Activated B cell treated with CpG ODN at 0.5 μM for 24 hours (primary cell): Measurements from ENCODE around the gene CMIP. TPM values are rescaled to one million over a fixed set of nuclear protein-coding genes. Genes with fewer than 3 reads are reported as not detected.

Experiments
- ATAC-seq: fragments of 200-7000 bp; cut with Tn5 transposase; one replicate; pipeline ENCODE4 v1.10.0; 2021; ENCODE audit warnings: low read depth, mild to moderate bottlenecking, moderate library complexity
- CTCF ChIA-PET: fragments of 350-600 bp; sonication (Branson Sonifier 250); formaldehyde crosslinking; loops from one replicate; lab custom pipeline; 2021; ENCODE audit warnings: antibody characterized with exemption; lab: Charles Lee
- POLR2A ChIA-PET: fragments of 350-600 bp; sonication (Branson Sonifier 250); formaldehyde crosslinking; loops from one replicate; lab custom pipeline; 2021; ENCODE audit warnings: antibody characterized with exemption; lab: Charles Lee
- DNase-seq: peaks from one replicate; pipeline ENCODE4 v3.0.0; 2022
- H3K27ac Mint-ChIP-seq: one replicate; pipeline ENCODE4 v1.8.0; 2020; ENCODE audit warnings: mixed read lengths
- H3K27me3 Mint-ChIP-seq: one replicate; pipeline ENCODE4 v1.8.0; 2021; ENCODE audit warnings: mixed read lengths
- H3K36me3 Mint-ChIP-seq: one replicate; pipeline ENCODE4 v1.8.0; 2021; ENCODE audit warnings: low read depth, mixed read lengths
- H3K4me1 Mint-ChIP-seq: one replicate; pipeline ENCODE4 v1.8.0; 2021; ENCODE audit warnings: mixed read lengths
- H3K4me3 Mint-ChIP-seq: one replicate; pipeline ENCODE4 v1.8.0; 2020; ENCODE audit warnings: mild to moderate bottlenecking, mixed read lengths
- H3K9me3 Mint-ChIP-seq: one replicate; pipeline ENCODE4 v1.8.0; 2020; ENCODE audit warnings: mixed read lengths
- intact Hi-C: fragments of 100-400 bp; cut with micrococcal nuclease; formaldehyde crosslinking; loops from one replicate; pipeline ENCODE4 v1.15.1; 2024
- total RNA-seq: library from RNA; stranded (reverse); gene quantifications from 2 replicates; pipeline ENCODE4 v1.2.3, GENCODE V29; 2022
- TF ChIP-seq, protein P1 (sequence below): fragments of 200-600 bp; IDR thresholded peaks from one replicate; pipeline ENCODE4 v1.8.0; 2022; ENCODE audit warnings: antibody characterized with exemption, mild to moderate bottlenecking

The CMIP gene
- total RNA-seq, 1 donor from 2014 or later: 76.3 TPM

DNA sequence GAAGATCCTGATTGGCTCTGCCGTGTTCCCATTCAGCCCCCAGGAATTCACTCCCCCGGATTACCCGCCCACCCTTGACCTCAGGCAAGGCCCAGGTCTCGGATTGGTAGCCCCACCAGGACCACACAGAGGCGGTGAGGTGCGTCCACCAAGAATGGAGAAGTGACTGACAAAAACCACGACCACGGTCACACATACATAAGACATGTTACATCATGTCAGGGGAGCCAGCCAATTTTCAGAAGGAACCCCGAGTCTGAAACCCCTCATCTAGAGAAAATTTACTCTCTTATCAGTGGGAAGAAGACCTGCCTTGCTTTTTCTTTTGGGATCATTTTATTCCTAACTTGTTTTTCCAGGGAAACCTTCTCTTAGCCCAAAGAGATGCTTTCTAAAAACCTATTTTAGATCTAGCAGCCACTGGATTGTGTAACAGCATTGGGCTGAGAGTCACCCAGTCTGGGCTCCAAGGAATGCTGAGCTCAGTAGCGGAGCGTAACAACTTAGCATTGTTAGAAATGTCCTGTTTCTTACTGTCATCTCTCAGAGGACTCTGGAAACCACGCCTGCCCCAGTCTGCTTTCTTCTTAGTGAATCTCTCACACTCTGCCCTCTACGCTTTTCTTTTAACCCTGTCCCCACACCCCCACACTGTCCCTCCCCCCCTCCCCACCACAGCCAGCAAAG, 164.1 kb downstream of the CMIP start:
- TF ChIP-seq, protein P1, sequence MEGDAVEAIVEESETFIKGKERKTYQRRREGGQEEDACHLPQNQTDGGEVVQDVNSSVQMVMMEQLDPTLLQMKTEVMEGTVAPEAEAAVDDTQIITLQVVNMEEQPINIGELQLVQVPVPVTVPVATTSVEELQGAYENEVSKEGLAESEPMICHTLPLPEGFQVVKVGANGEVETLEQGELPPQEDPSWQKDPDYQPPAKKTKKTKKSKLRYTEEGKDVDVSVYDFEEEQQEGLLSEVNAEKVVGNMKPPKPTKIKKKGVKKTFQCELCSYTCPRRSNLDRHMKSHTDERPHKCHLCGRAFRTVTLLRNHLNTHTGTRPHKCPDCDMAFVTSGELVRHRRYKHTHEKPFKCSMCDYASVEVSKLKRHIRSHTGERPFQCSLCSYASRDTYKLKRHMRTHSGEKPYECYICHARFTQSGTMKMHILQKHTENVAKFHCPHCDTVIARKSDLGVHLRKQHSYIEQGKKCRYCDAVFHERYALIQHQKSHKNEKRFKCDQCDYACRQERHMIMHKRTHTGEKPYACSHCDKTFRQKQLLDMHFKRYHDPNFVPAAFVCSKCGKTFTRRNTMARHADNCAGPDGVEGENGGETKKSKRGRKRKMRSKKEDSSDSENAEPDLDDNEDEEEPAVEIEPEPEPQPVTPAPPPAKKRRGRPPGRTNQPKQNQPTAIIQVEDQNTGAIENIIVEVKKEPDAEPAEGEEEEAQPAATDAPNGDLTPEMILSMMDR: no peak
- Mint-ChIP-seq H3K36me3 (peaks cover 53% of the 10 kb centered on the region), H3K27ac (peak overlapping the region; percentile 71), H3K27me3 (no peaks in the 10 kb centered on the region), H3K4me1 (peaks cover 34% of the 10 kb centered on the region), H3K4me3 (peak overlapping the region; percentile 7), H3K9me3 (no peaks in the 10 kb centered on the region)
- intact Hi-C loops: loop anchor here (5.0 kb wide), 1 partner anchor 81 kb away; no protein-coding TSS in a partner anchor
- DNase-seq (no peak), ATAC-seq (peak; percentile 77)
- POLR2A ChIA-PET: interaction anchor here (0.6 to 2.1 kb wide), 2 partner anchors 14 to 163 kb away, joined by 5 to 6 read pairs; no protein-coding TSS in a partner anchor
- CTCF ChIA-PET: no interaction called here

DNA sequence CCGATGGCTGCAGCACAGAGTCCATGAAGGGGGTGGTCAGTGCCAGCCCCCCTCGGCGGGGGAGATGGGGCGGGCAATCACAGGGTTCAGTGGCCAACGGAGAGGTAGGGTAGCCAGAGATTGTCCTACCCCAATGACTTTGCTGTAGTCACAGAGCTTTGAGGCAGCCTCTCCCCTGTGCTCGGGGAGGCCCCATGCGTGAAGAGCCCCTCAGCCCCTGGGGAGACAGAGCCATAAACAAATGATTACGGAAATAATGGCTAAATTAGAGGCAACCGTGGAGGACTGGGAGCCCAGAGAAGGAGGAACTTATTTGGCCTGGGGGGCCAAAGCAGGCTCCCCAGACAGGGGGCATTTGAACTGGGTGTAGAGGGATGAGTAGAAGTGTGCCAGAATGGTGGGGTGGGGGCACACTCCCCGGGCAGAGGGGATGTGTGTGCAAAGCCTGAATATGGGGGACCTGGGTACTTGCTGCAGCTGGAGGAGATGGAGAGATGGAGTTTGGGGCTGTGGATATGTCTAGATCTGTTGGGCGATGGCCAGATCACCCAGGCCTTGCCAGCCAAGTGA, 164.8 kb downstream of the CMIP start:
- intact Hi-C loops: loop anchor here (5.0 kb wide), 1 partner anchor 82 kb away; no protein-coding TSS in a partner anchor
- POLR2A ChIA-PET: interaction anchor here (0.6 to 2.1 kb wide), 3 partner anchors 13 to 164 kb away, joined by 3 to 6 read pairs (median 5); no protein-coding TSS in a partner anchor
- Mint-ChIP-seq H3K27me3 (no peaks in the 10 kb centered on the region), H3K9me3 (no peaks in the 10 kb centered on the region), H3K27ac (peak overlapping the region; percentile 71), H3K36me3 (peaks cover 53% of the 10 kb centered on the region), H3K4me3 (peak overlapping the region; percentile 29), H3K4me1 (peaks cover 34% of the 10 kb centered on the region)
- DNase-seq (no peak), ATAC-seq (peak; percentile 59)
- CTCF ChIA-PET: no interaction called here
- TF ChIP-seq, protein P1: no peak

DNA sequence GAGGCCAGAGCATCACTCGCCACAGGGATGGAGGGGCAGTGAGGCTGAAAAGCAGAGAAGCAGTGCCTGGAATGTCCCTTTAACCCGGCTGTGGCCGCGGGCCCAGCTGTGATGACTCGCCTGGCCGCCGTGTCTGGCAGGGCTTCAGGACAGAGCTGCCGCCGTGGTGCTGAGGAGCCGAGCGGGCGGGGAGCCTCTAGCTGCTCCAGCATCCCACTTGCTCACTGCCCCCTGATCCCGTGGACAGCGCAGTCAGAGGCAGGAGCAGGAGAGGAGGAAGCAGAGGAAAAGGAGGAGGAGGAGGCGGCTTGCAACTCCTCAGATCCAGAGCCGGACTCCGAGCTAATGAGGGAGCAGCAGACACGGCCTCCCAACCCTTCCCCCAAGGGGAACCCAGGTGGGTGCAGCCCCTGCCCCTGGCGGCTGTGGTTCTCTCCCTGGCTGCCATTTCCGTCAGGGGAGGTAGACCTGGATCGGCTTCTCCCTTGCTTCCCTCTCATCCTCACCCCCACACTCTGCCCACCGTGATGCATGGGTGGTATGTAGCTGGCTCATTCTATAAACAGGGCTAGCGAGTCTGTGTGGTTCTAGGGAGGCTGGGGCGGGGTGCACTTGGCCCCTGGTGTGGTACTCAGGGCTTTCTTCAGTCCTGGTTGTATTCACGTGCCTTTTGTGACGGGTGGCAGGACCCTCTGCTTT, 165.7 kb downstream of the CMIP start:
- Mint-ChIP-seq H3K9me3 (no peaks in the 10 kb centered on the region), H3K4me1 (peaks cover 34% of the 10 kb centered on the region), H3K4me3 (no peak overlapping the region), H3K27me3 (no peaks in the 10 kb centered on the region), H3K27ac (no peak overlapping the region), H3K36me3 (peaks cover 53% of the 10 kb centered on the region)
- POLR2A ChIA-PET: no interaction called here
- intact Hi-C loops: no loop called here
- CTCF ChIA-PET: no interaction called here
- TF ChIP-seq, protein P1: no peak
- DNase-seq (no peak), ATAC-seq (no peak)

DNA sequence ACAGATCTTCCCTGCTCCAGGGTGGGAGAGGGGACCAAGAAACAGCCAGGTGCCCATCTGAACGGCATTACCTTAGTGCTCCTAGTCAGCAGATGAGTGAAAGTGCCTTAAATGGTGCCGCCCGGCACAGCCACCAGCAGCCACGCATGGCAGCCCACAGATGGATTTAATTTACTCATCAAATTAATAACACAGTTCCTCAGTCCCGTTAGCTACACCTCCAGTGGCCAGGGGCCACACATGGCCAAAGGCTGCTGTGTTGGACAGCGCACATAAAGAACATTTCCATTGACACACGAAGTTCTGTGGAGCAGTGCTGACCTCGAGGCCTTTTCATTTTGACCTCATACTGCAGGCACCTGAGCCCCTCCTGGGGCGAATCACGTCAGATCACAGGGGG, 166.3 kb downstream of the CMIP start:
- ChIA-PET CTCF (no interaction called here), POLR2A (no interaction called here)
- TF ChIP-seq, protein P1: no peak
- Mint-ChIP-seq H3K27me3 (no peaks in the 10 kb centered on the region), H3K27ac (peak overlapping the region; percentile 20), H3K4me3 (no peak overlapping the region), H3K36me3 (peaks cover 50% of the 10 kb centered on the region), H3K9me3 (no peaks in the 10 kb centered on the region), H3K4me1 (peaks cover 34% of the 10 kb centered on the region)
- intact Hi-C loops: no loop called here
- DNase-seq: no peak
- no peak for ATAC-seq

DNA sequence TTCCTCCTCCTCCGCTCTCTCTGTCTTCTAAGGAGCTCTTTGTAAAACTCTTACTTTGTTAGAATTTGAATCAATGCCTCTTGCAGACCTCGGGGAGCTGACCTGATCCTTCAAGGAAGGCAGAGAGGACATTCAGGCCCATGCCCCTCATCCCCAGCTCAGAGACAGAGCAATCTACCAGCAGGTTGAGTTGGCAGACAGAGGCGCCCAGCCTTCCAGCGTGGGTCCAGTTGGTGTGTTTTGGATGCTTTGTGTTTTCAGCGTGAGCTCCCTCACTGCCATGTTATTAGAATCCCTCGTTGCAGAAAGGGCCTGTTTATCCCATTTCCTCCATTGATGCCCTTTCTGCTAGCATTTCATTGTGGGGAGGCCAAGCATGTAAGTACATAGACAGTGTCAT, 167.1 kb downstream of the CMIP start:
- DNase-seq: no peak
- H3K36me3 Mint-ChIP-seq: peaks cover 50% of the 10 kb centered on the region
- no peak overlapping the region for H3K4me3 Mint-ChIP-seq
- no peaks in the 10 kb centered on the region for H3K9me3 Mint-ChIP-seq
- intact Hi-C loops: no loop called here
- peak overlapping the region; percentile 33 for H3K27ac Mint-ChIP-seq
- ChIA-PET CTCF (no interaction called here), POLR2A (no interaction called here)
- TF ChIP-seq, protein P1: no peak
- peaks cover 31% of the 10 kb centered on the region for H3K4me1 Mint-ChIP-seq
- H3K27me3 Mint-ChIP-seq: no peaks in the 10 kb centered on the region
- ATAC-seq: no peak
